OCI-LY7 (cell line): Measurements from ENCODE around the gene CPT1A. TPM values are rescaled to one million over a fixed set of nuclear protein-coding genes. Genes with fewer than 3 reads are reported as not detected.
"Not testable (repeated sequence)": the region's sequence is repeated elsewhere in the genome, so short reads cannot be mapped to it uniquely, and the experiment has no call there.

ENCODE experiments used
- BruUV-seq: library from RNA; stranded (reverse); fragments of 400-500 nt; replicated peaks from 2 replicates; lab custom pipeline; 2021; lab: Mats Ljungman, UMichigan
- CTCF ChIA-PET: fragments of 300-600 bp; sonication (Branson Sonifier 250); formaldehyde crosslinking; loops from one replicate; lab custom pipeline; 2022; ENCODE audit warnings: antibody characterized with exemption; ENCODE audit not compliant: unreplicated experiment; lab: Charles Lee
- POLR2A ChIA-PET: fragments of 300-600 bp; sonication (Branson Sonifier 250); formaldehyde crosslinking; loops from one replicate; lab custom pipeline; 2022; ENCODE audit warnings: antibody characterized with exemption; lab: Charles Lee
- DNase-seq: peaks from one replicate; pipeline ENCODE4 v3.0.0-alpha.2; 2015; ENCODE audit warnings: low spot score
- H2AFZ ChIP-seq: fragments of 200-600 bp; sonication (generic), shearing (Covaris generic); 2 replicates; pipeline ENCODE4 v1.6.1; 2014; ENCODE audit warnings: mild to moderate bottlenecking, antibody characterized with exemption, low read length, moderate library complexity
- H3K27ac ChIP-seq: fragments of 200-600 bp; sonication (generic); 2 replicates; pipeline ENCODE4 v1.5.1; 2014; ENCODE audit warnings: mixed run types, low read depth, mild to moderate bottlenecking, moderate library complexity, low read length, inconsistent platforms; ENCODE audit not compliant: poor library complexity, severe bottlenecking
- H3K36me3 ChIP-seq: fragments of 200-600 bp; sonication (generic); 2 replicates; pipeline ENCODE4 v1.6.1; 2014; ENCODE audit warnings: mild to moderate bottlenecking, antibody characterized with exemption, low read length, moderate library complexity, mixed read lengths; ENCODE audit not compliant: insufficient read depth
- H3K4me1 ChIP-seq: fragments of 200-600 bp; sonication (generic); 2 replicates; pipeline ENCODE4 v1.5.1; 2014; ENCODE audit warnings: mild to moderate bottlenecking, low read length; ENCODE audit not compliant: insufficient read depth, poor library complexity, severe bottlenecking
- H3K4me2 ChIP-seq: fragments of 200-600 bp; sonication (generic); 2 replicates; pipeline ENCODE4 v1.6.1; 2014; ENCODE audit warnings: mild to moderate bottlenecking, low read length
- H3K4me3 ChIP-seq: fragments of 200-600 bp; sonication (generic); 2 replicates; pipeline ENCODE4 v1.5.1; 2014; ENCODE audit warnings: mild to moderate bottlenecking, low read depth, low read length; ENCODE audit not compliant: poor library complexity, severe bottlenecking
- H3K79me2 ChIP-seq: fragments of 200-600 bp; sonication (generic); 2 replicates; pipeline ENCODE4 v1.6.1; 2016; ENCODE audit warnings: low read depth, mild to moderate bottlenecking, low read length, moderate library complexity, mixed read lengths; ENCODE audit not compliant: insufficient read depth
- H3K9me2 ChIP-seq: fragments of 200-600 bp; sonication (generic); 2 replicates; pipeline ENCODE4 v1.6.1; 2016; ENCODE audit warnings: mild to moderate bottlenecking, low read length, mixed read lengths; ENCODE audit not compliant: insufficient read depth
- H3K9me3 ChIP-seq: fragments of 200-600 bp; sonication (generic); 2 replicates; pipeline ENCODE4 v1.6.1; 2014; ENCODE audit warnings: mild to moderate bottlenecking, mixed run types, low read length, mixed read lengths
- H4K20me1 ChIP-seq: fragments of 200-600 bp; sonication (generic); 2 replicates; pipeline ENCODE4 v1.6.1; 2014; ENCODE audit warnings: mild to moderate bottlenecking, antibody characterized with exemption, low read length, moderate library complexity, mixed read lengths; ENCODE audit not compliant: insufficient read depth
- CTCF ChIP-seq: fragments of 200-600 bp; sonication (generic); conservative IDR thresholded peaks from 2 replicates; pipeline ENCODE4 v1.5.1; 2014; ENCODE audit warnings: mild to moderate bottlenecking, antibody characterized with exemption, low read length, moderate library complexity, mixed read lengths
- EZH2phosphoT487 ChIP-seq: fragments of 200-600 bp; sonication (generic); IDR thresholded peaks from 2 replicates; pipeline ENCODE4 v1.6.1; 2018; ENCODE audit warnings: low read depth, borderline replicate concordance, mild to moderate bottlenecking, mixed run types, antibody characterized with exemption, low read length, moderate library complexity, mixed read lengths
- intact Hi-C: fragments of 100-400 bp; cut with micrococcal nuclease; formaldehyde crosslinking; loops from one replicate; pipeline ENCODE4 v1.10.0; 2022; ENCODE audit not compliant: unreplicated experiment
- total RNA-seq, 2 experiments: library from RNA; depleted of rRNA in 1 of 2; stranded (reverse); fragments of >200 nt in 1 of 2; shearing (Covaris generic) in 1 of 2; gene quantifications; 2 replicates each; pipeline ENCODE4 v1.2.3, GENCODE V29; 2014 to 2022

The CPT1A gene
- total RNA-seq, 2 experiments from 2014 or later = 7.0 to 17.2 TPM

GRCh38 chr11:68862421-68862820 is 20.7 kb upstream of the CPT1A start:
- H4K20me1 ChIP-seq = no peaks in the 10 kb centered on the region
- H3K36me3 ChIP-seq = no peaks in the 10 kb centered on the region
- no peak for DNase-seq
- H2AFZ ChIP-seq = no peak overlapping the region
- intact Hi-C loops = no loop called here
- H3K79me2 ChIP-seq = no peaks in the 10 kb centered on the region
- no TSS peak for BruUV-seq
- TF ChIP-seq CTCF (no peak), EZH2phosphoT487 (no peak)
- ChIA-PET POLR2A (no interaction called here), CTCF (no interaction called here)
- H3K9me2 ChIP-seq = no peaks in the 10 kb centered on the region
- no peaks in the 10 kb centered on the region for H3K4me1 ChIP-seq
- H3K9me3 ChIP-seq = 0 out of 2 replicates have a peak, but pooled peaks cover 8% of the 10 kb centered on the region
- no peak overlapping the region for H3K4me2 ChIP-seq
- no peak overlapping the region for H3K27ac ChIP-seq
- H3K4me3 ChIP-seq = no peak overlapping the region

- H3K4me2 ChIP-seq = no peak overlapping the region
- POLR2A ChIA-PET = no interaction called here
- no peak for DNase-seq
- intact Hi-C loops = no loop called here
- TF ChIP-seq EZH2phosphoT487 = no peak
- no peak for TF ChIP-seq CTCF
- no peaks in the 10 kb centered on the region for H3K9me2 ChIP-seq
- CTCF ChIA-PET = no interaction called here
- H2AFZ ChIP-seq = no peak overlapping the region
- no peaks in the 10 kb centered on the region for H3K4me1 ChIP-seq
- no peak overlapping the region for H3K27ac ChIP-seq
- no peaks in the 10 kb centered on the region for H4K20me1 ChIP-seq
- BruUV-seq = no TSS peak
- H3K9me3 ChIP-seq = 0 out of 2 replicates have a peak, but pooled peaks cover 7% of the 10 kb centered on the region
- no peaks in the 10 kb centered on the region for H3K36me3 ChIP-seq
- H3K79me2 ChIP-seq = no peaks in the 10 kb centered on the region
- no peak overlapping the region for H3K4me3 ChIP-seq
Measured at GRCh38 chr11:68859123-68859522, 17.4 kb upstream of the CPT1A start.

- Histone ChIP-seq H3K4me3 (no peak overlapping the region), H4K20me1 (no peaks in the 10 kb centered on the region), H3K9me2 (no peaks in the 10 kb centered on the region), H3K4me1 (no peaks in the 10 kb centered on the region), H2AFZ (no peak overlapping the region), H3K36me3 (no peaks in the 10 kb centered on the region), H3K79me2 (no peaks in the 10 kb centered on the region), H3K9me3 (no peaks in the 10 kb centered on the region), H3K4me2 (no peak overlapping the region), H3K27ac (no peak overlapping the region)
- ChIA-PET CTCF (no interaction called here), POLR2A (no interaction called here)
- TF ChIP-seq CTCF = no peak
- TF ChIP-seq EZH2phosphoT487 = no peak
- intact Hi-C loops = no loop called here
- BruUV-seq = no TSS peak
- no peak for DNase-seq
Measured at GRCh38 chr11:68857037-68857586, 15.4 kb upstream of the CPT1A start.

- H4K20me1 ChIP-seq, H3K36me3 ChIP-seq, H3K4me1 ChIP-seq, intact Hi-C loops, CTCF ChIA-PET, H3K27ac ChIP-seq, BruUV-seq, H3K4me3 ChIP-seq, H3K4me2 ChIP-seq, H3K9me2 ChIP-seq, DNase-seq, POLR2A ChIA-PET, H3K9me3 ChIP-seq, H3K79me2 ChIP-seq, H2AFZ ChIP-seq: not testable (repeated sequence)
Measured at GRCh38 chr11:68856425-68857030, 14.8 kb upstream of the CPT1A start.
